Endodermal cell (in vitro differentiated cells): ENCODE results near the gene ABCC1. TPM values are rescaled to one million over a fixed set of nuclear protein-coding genes. Genes with fewer than 3 reads are reported as not detected.

Source experiments
- DNase-seq: peaks from one replicate; pipeline ENCODE4 v3.0.0-alpha.2; 2017
- H3K27ac ChIP-seq: 2 replicates; pipeline ENCODE4 v1.5.1; 2013; ENCODE audit warnings: mild to moderate bottlenecking, low read depth, low read length, moderate library complexity
- H3K27me3 ChIP-seq: 2 replicates; pipeline ENCODE4 v1.6.1; 2013; ENCODE audit warnings: mild to moderate bottlenecking, low read length, moderate library complexity; ENCODE audit not compliant: insufficient read depth, control insufficient read depth, poor library complexity, severe bottlenecking
- H3K36me3 ChIP-seq: 2 replicates; pipeline ENCODE4 v1.7.0; 2013; ENCODE audit warnings: mild to moderate bottlenecking, low read length, moderate library complexity; ENCODE audit not compliant: control insufficient read depth, insufficient read depth
- H3K4me1 ChIP-seq: one replicate; pipeline ENCODE4 v1.7.0; 2013; ENCODE audit warnings: low read length; ENCODE audit not compliant: control insufficient read depth, insufficient read depth
- H3K4me3 ChIP-seq: 2 replicates; pipeline ENCODE4 v1.5.1; 2013; ENCODE audit warnings: mild to moderate bottlenecking, low read length, moderate library complexity
- H3K9ac ChIP-seq: 2 replicates; pipeline ENCODE4 v1.6.1; 2013; ENCODE audit warnings: mild to moderate bottlenecking, low read length, moderate library complexity; ENCODE audit not compliant: poor library complexity, severe bottlenecking; ENCODE audit errors: extremely low read depth
- H3K9me3 ChIP-seq: 2 replicates; pipeline ENCODE4 v1.6.1; 2013; ENCODE audit warnings: mild to moderate bottlenecking, low read length, moderate library complexity; ENCODE audit not compliant: control insufficient read depth
- H3K27ac Mint-ChIP-seq: 2 replicates; pipeline ENCODE4 v1.8.0; 2020; ENCODE audit warnings: mixed read lengths
- H3K27me3 Mint-ChIP-seq: 2 replicates; pipeline ENCODE4 v1.8.0; 2021; ENCODE audit warnings: mild to moderate bottlenecking, mixed read lengths; ENCODE audit not compliant: insufficient read depth
- H3K36me3 Mint-ChIP-seq: 2 replicates; pipeline ENCODE4 v1.8.0; 2020; ENCODE audit warnings: low read depth, mixed read lengths
- H3K4me1 Mint-ChIP-seq: 2 replicates; pipeline ENCODE4 v1.8.0; 2020; ENCODE audit warnings: mixed read lengths
- H3K4me3 Mint-ChIP-seq: 2 replicates; pipeline ENCODE4 v1.8.0; 2020; ENCODE audit warnings: mild to moderate bottlenecking, moderate library complexity, mixed read lengths
- H3K9me3 Mint-ChIP-seq: 2 replicates; pipeline ENCODE4 v1.8.0; 2020; ENCODE audit warnings: mild to moderate bottlenecking, mixed read lengths
- CTCF ChIP-seq: fragments of 200-600 bp; sonication (generic); conservative IDR thresholded peaks from 2 replicates; pipeline ENCODE4 v1.5.0; 2021; ENCODE audit warnings: antibody characterized with exemption, mild to moderate bottlenecking
- WGBS, 2 experiments: methylation state at CpG; one replicate each; pipeline versions ENCODE4 v1.1.5 to v1.1.7; 2013; ENCODE audit warnings: missing lambda C conversion rate in 2 of 2, mixed read lengths in 1 of 2; ENCODE audit not compliant: insufficient coverage in 1 of 2, insufficient read length in 1 of 2; 5-methylcytosine and 5-hydroxymethylcytosine counted together
- total RNA-seq, 2 donors: library from RNA; stranded (reverse); fragmentation: NEBNext Ultra II Directional in 1 of 2; extraction: Animal tissue kit (Norgen Biotek cat#: 25700) in 1 of 2; gene quantifications; 2 replicates in 1 of 2; 3 replicates in 1 of 2; pipeline ENCODE4 v1.2.1, GENCODE V29; 2021

Gene ABCC1
- total RNA-seq, 2 donors from 2014 or later: 47.1 to 51.2 TPM

- TF ChIP-seq CTCF: no peak
Measured at GRCh38 chr16:15974057-15974456, 24.6 kb downstream of the ABCC1 start.

GRCh38 chr16:15975172-15975571, 25.8 kb downstream of the ABCC1 start:
- H3K9me3 ChIP-seq: peaks cover 51% of the 10 kb centered on the region
- TF ChIP-seq CTCF: no peak
- peaks cover 24% of the 10 kb centered on the region for H3K36me3 ChIP-seq
- no peaks in the 10 kb centered on the region for H3K27me3 ChIP-seq
- Mint-ChIP-seq H3K4me3 (no peak overlapping the region), H3K9me3 (peaks cover 41% of the 10 kb centered on the region), H3K27ac (no peak overlapping the region), H3K36me3 (peaks cover 40% of the 10 kb centered on the region), H3K27me3 (peaks cover 12% of the 10 kb centered on the region), H3K4me1 (peaks cover 18% of the 10 kb centered on the region)
- DNase-seq: no peak
- H3K9ac ChIP-seq: no peak overlapping the region
- H3K4me1 ChIP-seq: no peaks in the 10 kb centered on the region
- H3K27ac ChIP-seq: no peak overlapping the region
- 97 to 100% methylated on average over 3 to 5 of the region's 5 CpGs for WGBS, 2 experiments
- H3K4me3 ChIP-seq: no peak overlapping the region

More at GRCh38 chr16:15974057-15974456, 24.6 kb downstream of the ABCC1 start:
- WGBS, 2 experiments: 70% methylated on average over 2 of the region's 2 CpGs; no CpG with 5 or more reads in 1 of the 2 experiments
- Histone ChIP-seq H3K27ac (no peak overlapping the region), H3K27me3 (no peaks in the 10 kb centered on the region), H3K36me3 (peaks cover 20% of the 10 kb centered on the region), H3K4me1 (no peaks in the 10 kb centered on the region), H3K4me3 (no peak overlapping the region), H3K9ac (no peak overlapping the region), H3K9me3 (peaks cover 40% of the 10 kb centered on the region)
- Mint-ChIP-seq H3K27me3 (peaks cover 12% of the 10 kb centered on the region), H3K9me3 (peaks cover 34% of the 10 kb centered on the region), H3K27ac (no peak overlapping the region), H3K4me1 (peaks cover 18% of the 10 kb centered on the region), H3K36me3 (peaks cover 29% of the 10 kb centered on the region), H3K4me3 (no peak overlapping the region)
- no peak for DNase-seq

GRCh38 chr16:15976225-15976812, 26.9 kb downstream of the ABCC1 start:
- no peak for TF ChIP-seq CTCF
- Mint-ChIP-seq H3K27me3 (peaks cover 12% of the 10 kb centered on the region), H3K36me3 (peaks cover 49% of the 10 kb centered on the region), H3K9me3 (peaks cover 52% of the 10 kb centered on the region), H3K4me1 (peaks cover 13% of the 10 kb centered on the region), H3K27ac (peak overlapping the region; percentile 39), H3K4me3 (no peak overlapping the region)
- 42 to 59% methylated on average over 4 of the region's 5 CpGs for WGBS, 2 experiments
- Histone ChIP-seq H3K4me3 (no peak overlapping the region), H3K4me1 (no peaks in the 10 kb centered on the region), H3K27me3 (no peaks in the 10 kb centered on the region), H3K27ac (no peak overlapping the region), H3K36me3 (peaks cover 24% of the 10 kb centered on the region), H3K9me3 (peaks cover 58% of the 10 kb centered on the region), H3K9ac (no peak overlapping the region)
- DNase-seq: peak; percentile 70
